K562 (cell line): ENCODE measurements around the gene CYP24A1.

Experiments
- BHLHE40 ChIP-seq: IDR thresholded peaks from 2 replicates; pipeline ENCODE4 v1.6.1; 2011; ENCODE audit warnings: low read length, improper control_type of control experiment
- ELF2 ChIP-seq: fragments of 250-450 bp; sonication (Bioruptor Pico); IDR thresholded peaks from 2 replicates; pipeline ENCODE4 v1.5.0; 2021; ENCODE audit warnings: mild to moderate bottlenecking
- HIVEP1 ChIP-seq: fragments of 250-450 bp; sonication (Bioruptor Pico); IDR thresholded peaks from 2 replicates; pipeline ENCODE4 v1.4.0; 2020; ENCODE audit warnings: mild to moderate bottlenecking
- ID3 ChIP-seq, 2 experiments: fragments of 250-450 bp in 1 of 2; fragments of 450-650 bp in 1 of 2; sonication (Bioruptor Pico) in 1 of 2; IDR thresholded peaks; 2 replicates each; pipeline versions ENCODE4 v1.6.1 to v1.8.0; 2016 to 2021; ENCODE audit warnings: mild to moderate bottlenecking in 2 of 2, moderate library complexity in 2 of 2, missing compliant biosample characterization in 1 of 2, missing genetic modification characterization in 1 of 2
- POLR3A ChIP-seq: IDR thresholded peaks from 2 replicates; pipeline ENCODE4 v1.6.1; 2011; ENCODE audit warnings: borderline replicate concordance, mild to moderate bottlenecking, moderate library complexity; ENCODE audit not compliant: insufficient read length, insufficient read depth; ENCODE audit errors: extremely low read depth
- TAF1 ChIP-seq: IDR thresholded peaks from 2 replicates; pipeline ENCODE4 v1.6.1; 2011; ENCODE audit warnings: mild to moderate bottlenecking, low read length, moderate library complexity; ENCODE audit not compliant: insufficient read depth, control insufficient read depth, severe bottlenecking; ENCODE audit errors: extremely low read depth
- XRCC5 ChIP-seq: fragments of 200-400 bp; formaldehyde crosslinking; IDR thresholded peaks from 2 replicates; pipeline ENCODE4 v1.6.1; 2017; ENCODE audit warnings: low read depth, mild to moderate bottlenecking, low read length

GRCh38 chr20:54137115-54137514, 36.7 kb downstream of the CYP24A1 start:
- TF ChIP-seq POLR3A = no peak
- TF ChIP-seq XRCC5 = no peak
- TF ChIP-seq BHLHE40 = no peak
- no peak for TF ChIP-seq TAF1
- no peak for TF ChIP-seq ELF2 (CRISPR knock-in tag)
- TF ChIP-seq HIVEP1 = no peak
- TF ChIP-seq ID3 (CRISPR knock-in tag; IDR thresholded peaks at IDR 0.05) = no peak
- no peak for TF ChIP-seq ID3 (tag; IDR thresholded peaks at IDR 0.05)
